Activated naive CD4-positive, alpha-beta T cell treated with anti-CD3 and anti-CD28 coated beads, Interleukin-2, amount 50 U/mL, for 24 hours (primary cell): Measurements from ENCODE around the gene TPT1.
"Not testable (repeated sequence)": the region's sequence is repeated elsewhere in the genome, so short reads cannot be mapped to it uniquely, and the experiment has no call there.

Source experiments
- H3K27ac Mint-ChIP-seq: one replicate; pipeline ENCODE4 v1.8.0; 2021; ENCODE audit warnings: mild to moderate bottlenecking, mixed read lengths
- H3K27me3 Mint-ChIP-seq: one replicate; pipeline ENCODE4 v1.8.0; 2021; ENCODE audit warnings: mixed read lengths
- H3K36me3 Mint-ChIP-seq: one replicate; pipeline ENCODE4 v1.8.0; 2021; ENCODE audit warnings: mixed read lengths
- H3K4me1 Mint-ChIP-seq: one replicate; pipeline ENCODE4 v1.8.0; 2021; ENCODE audit warnings: mixed read lengths
- H3K4me3 Mint-ChIP-seq: one replicate; pipeline ENCODE4 v1.8.0; 2021; ENCODE audit warnings: mild to moderate bottlenecking, mixed read lengths
- H3K9me3 Mint-ChIP-seq: one replicate; pipeline ENCODE4 v1.8.0; 2021; ENCODE audit warnings: mixed read lengths

Gene TPT1

GRCh38 chr13:45344064-45344463, 3.1 kb upstream of the TPT1 start:
- peaks cover 21% of the 10 kb centered on the region for H3K36me3 Mint-ChIP-seq
- H3K4me3 Mint-ChIP-seq: not testable (repeated sequence)

GRCh38 chr13:45343102-45343501, 2.1 kb upstream of the TPT1 start:
- H3K9me3 Mint-ChIP-seq, H3K27me3 Mint-ChIP-seq: not testable (repeated sequence)
- Mint-ChIP-seq H3K4me1 (peaks cover 38% of the 10 kb centered on the region), H3K27ac (peak overlapping the region; percentile 74), H3K36me3 (peaks cover 29% of the 10 kb centered on the region), H3K4me3 (peak overlapping the region; percentile 33)

More at GRCh38 chr13:45344064-45344463, 3.1 kb upstream of the TPT1 start:
- H3K27ac Mint-ChIP-seq, H3K9me3 Mint-ChIP-seq, H3K27me3 Mint-ChIP-seq: not testable (repeated sequence)
- H3K4me1 Mint-ChIP-seq: peaks cover 29% of the 10 kb centered on the region

- peaks cover 39% of the 10 kb centered on the region for H3K4me1 Mint-ChIP-seq
- H3K4me3 Mint-ChIP-seq: peak overlapping the region; percentile 97
- peak overlapping the region; percentile 74 for H3K27ac Mint-ChIP-seq
- H3K36me3 Mint-ChIP-seq: peaks cover 27% of the 10 kb centered on the region
- H3K9me3 Mint-ChIP-seq, H3K27me3 Mint-ChIP-seq: not testable (repeated sequence)
These were observed 1.7 kb upstream of the TPT1 start for GRCh38 chr13:45342668-45343067.

DNA sequence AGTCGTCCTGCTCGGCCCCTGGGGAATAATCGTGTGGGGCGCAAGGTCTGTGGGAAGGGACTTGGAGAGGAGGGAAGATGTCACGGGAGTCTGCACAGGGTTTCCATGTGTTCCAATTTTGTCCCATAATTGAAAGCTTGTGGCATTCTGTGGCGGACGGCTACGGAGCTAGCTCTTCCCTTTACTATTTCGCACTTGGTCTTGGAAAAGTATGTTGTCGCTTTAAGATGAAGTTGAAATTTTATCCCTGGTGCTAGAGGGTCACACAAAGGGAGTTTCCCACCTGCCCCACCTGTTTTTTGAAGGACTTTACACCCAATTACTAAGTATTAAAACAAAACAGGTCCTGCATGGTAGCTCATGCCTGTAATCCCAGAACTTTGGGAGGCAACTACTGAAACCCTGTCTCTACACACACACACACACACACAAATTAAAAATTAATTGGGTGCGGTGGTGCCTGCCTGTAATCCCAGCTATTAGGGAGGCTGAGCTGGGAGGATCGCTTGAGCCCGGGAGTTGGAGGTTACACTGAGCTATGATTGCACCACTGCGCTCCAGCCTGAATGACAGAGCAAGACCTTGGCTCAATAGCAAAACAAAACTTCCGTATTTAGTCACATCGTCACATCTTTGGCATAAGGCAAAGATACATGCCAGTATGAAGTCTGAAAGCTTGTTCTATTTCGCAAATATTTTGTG, 967 bp upstream of the TPT1 start:
- H3K9me3 Mint-ChIP-seq: no peaks in the 10 kb centered on the region
- peaks cover 42% of the 10 kb centered on the region for H3K4me1 Mint-ChIP-seq
- no peaks in the 10 kb centered on the region for H3K27me3 Mint-ChIP-seq
- H3K36me3 Mint-ChIP-seq: peaks cover 29% of the 10 kb centered on the region
- H3K27ac Mint-ChIP-seq: peak overlapping the region; percentile 99
- H3K4me3 Mint-ChIP-seq: peak overlapping the region; percentile 97

GRCh38 chr13:45340422-45341033, 455 bp downstream of the TPT1 start:
- peaks cover 41% of the 10 kb centered on the region for H3K36me3 Mint-ChIP-seq
- peak overlapping the region; percentile 97 for H3K4me3 Mint-ChIP-seq
- H3K27me3 Mint-ChIP-seq: no peaks in the 10 kb centered on the region
- no peaks in the 10 kb centered on the region for H3K9me3 Mint-ChIP-seq
- H3K27ac Mint-ChIP-seq: peak overlapping the region; percentile 99
- peaks cover 56% of the 10 kb centered on the region for H3K4me1 Mint-ChIP-seq

GRCh38 chr13:45339867-45340266, 1.1 kb downstream of the TPT1 start:
- Mint-ChIP-seq H3K4me1 (peaks cover 63% of the 10 kb centered on the region), H3K9me3 (no peaks in the 10 kb centered on the region), H3K27ac (peak overlapping the region; percentile 97), H3K36me3 (peaks cover 44% of the 10 kb centered on the region), H3K27me3 (no peaks in the 10 kb centered on the region), H3K4me3 (peak overlapping the region; percentile 97)

DNA sequence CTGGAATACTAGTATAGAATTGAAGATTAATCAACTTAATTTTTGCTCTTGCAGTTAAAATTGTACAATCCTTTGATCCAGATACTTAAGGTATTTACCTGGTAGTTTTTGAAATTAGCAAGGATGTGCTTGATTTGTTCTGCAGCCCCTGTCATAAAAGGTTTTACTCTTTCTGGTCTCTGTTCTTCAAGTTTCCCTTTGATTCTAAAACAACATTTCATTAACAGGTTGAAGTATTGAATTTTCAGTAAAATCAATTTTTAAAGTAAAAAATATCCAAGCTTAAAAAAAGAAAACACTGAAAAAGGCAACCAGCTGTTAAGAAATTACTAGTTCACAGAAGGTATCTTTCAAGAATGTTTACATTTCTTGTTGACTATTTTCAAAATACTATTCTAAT, 1.6 kb downstream of the TPT1 start:
- Mint-ChIP-seq H3K27me3 (no peaks in the 10 kb centered on the region), H3K9me3 (no peaks in the 10 kb centered on the region), H3K36me3 (peaks cover 45% of the 10 kb centered on the region), H3K27ac (peak overlapping the region; percentile 97), H3K4me3 (peak overlapping the region; percentile 97), H3K4me1 (peaks cover 64% of the 10 kb centered on the region)

- Mint-ChIP-seq H3K4me3 (peak overlapping the region; percentile 97), H3K36me3 (peaks cover 52% of the 10 kb centered on the region), H3K27me3 (no peaks in the 10 kb centered on the region), H3K9me3 (no peaks in the 10 kb centered on the region), H3K27ac (peak overlapping the region; percentile 85), H3K4me1 (peaks cover 76% of the 10 kb centered on the region)
These were observed 3.2 kb downstream of the TPT1 start for GRCh38 chr13:45337803-45338202.

GRCh38 chr13:45337395-45337794, 3.6 kb downstream of the TPT1 start:
- H3K27me3 Mint-ChIP-seq: no peaks in the 10 kb centered on the region

GRCh38 chr13:45336025-45336800, 4.8 kb downstream of the TPT1 start:
- Mint-ChIP-seq H3K27ac (peak overlapping the region; percentile 85), H3K36me3 (peaks cover 51% of the 10 kb centered on the region), H3K4me3 (peak overlapping the region; percentile 97)

More at GRCh38 chr13:45337395-45337794, 3.6 kb downstream of the TPT1 start:
- H3K4me3 Mint-ChIP-seq: peak overlapping the region; percentile 97
- H3K27ac Mint-ChIP-seq: peak overlapping the region; percentile 85
- no peaks in the 10 kb centered on the region for H3K9me3 Mint-ChIP-seq
- peaks cover 52% of the 10 kb centered on the region for H3K36me3 Mint-ChIP-seq
- H3K4me1 Mint-ChIP-seq: peaks cover 76% of the 10 kb centered on the region

GRCh38 chr13:45335397-45336024, 5.5 kb downstream of the TPT1 start:
- peaks cover 50% of the 10 kb centered on the region for H3K36me3 Mint-ChIP-seq
- H3K9me3 Mint-ChIP-seq: no peaks in the 10 kb centered on the region
- H3K4me3 Mint-ChIP-seq: peak overlapping the region; percentile 97
- peaks cover 86% of the 10 kb centered on the region for H3K4me1 Mint-ChIP-seq
- H3K27ac Mint-ChIP-seq: peak overlapping the region; percentile 60
- no peaks in the 10 kb centered on the region for H3K27me3 Mint-ChIP-seq

More at GRCh38 chr13:45336025-45336800, 4.8 kb downstream of the TPT1 start:
- Mint-ChIP-seq H3K9me3 (no peaks in the 10 kb centered on the region), H3K27me3 (no peaks in the 10 kb centered on the region), H3K4me1 (peaks cover 79% of the 10 kb centered on the region)

- Mint-ChIP-seq H3K4me1 (peaks cover 97% of the 10 kb centered on the region), H3K9me3 (no peaks in the 10 kb centered on the region)
These were observed 6.7 kb downstream of the TPT1 start for GRCh38 chr13:45333977-45334922.

GRCh38 chr13:45333251-45333976, 7.6 kb downstream of the TPT1 start:
- H3K9me3 Mint-ChIP-seq: no peaks in the 10 kb centered on the region
- H3K4me3 Mint-ChIP-seq: peak overlapping the region; percentile 61

More at GRCh38 chr13:45333977-45334922, 6.7 kb downstream of the TPT1 start:
- Mint-ChIP-seq H3K27me3 (no peaks in the 10 kb centered on the region), H3K4me3 (peak overlapping the region; percentile 97), H3K36me3 (peaks cover 43% of the 10 kb centered on the region), H3K27ac (peak overlapping the region; percentile 60)

GRCh38 chr13:45332831-45333219, 8.2 kb downstream of the TPT1 start:
- H3K36me3 Mint-ChIP-seq: peaks cover 33% of the 10 kb centered on the region
- peak overlapping the region; percentile 61 for H3K4me3 Mint-ChIP-seq
- H3K27me3 Mint-ChIP-seq: no peaks in the 10 kb centered on the region
- no peak overlapping the region for H3K27ac Mint-ChIP-seq
- H3K9me3 Mint-ChIP-seq: no peaks in the 10 kb centered on the region
- H3K4me1 Mint-ChIP-seq: peaks cover 96% of the 10 kb centered on the region

More at GRCh38 chr13:45333251-45333976, 7.6 kb downstream of the TPT1 start:
- peak overlapping the region; percentile 75 for H3K27ac Mint-ChIP-seq
- H3K36me3 Mint-ChIP-seq: peaks cover 35% of the 10 kb centered on the region
- no peaks in the 10 kb centered on the region for H3K27me3 Mint-ChIP-seq
- H3K4me1 Mint-ChIP-seq: peaks cover 98% of the 10 kb centered on the region
